ENCODE data around the gene DHRSX. TPM values are rescaled to one million over a fixed set of nuclear protein-coding genes. Genes with fewer than 3 reads are reported as not detected.

The DHRSX gene
- total and polyA plus RNA-seq, 10 of the 15 experiments (the other 5 are each of a cell fraction or from before 2014, with no cell fraction given) = 1.7 to 39.5 (median 16.5) TPM

DNA sequence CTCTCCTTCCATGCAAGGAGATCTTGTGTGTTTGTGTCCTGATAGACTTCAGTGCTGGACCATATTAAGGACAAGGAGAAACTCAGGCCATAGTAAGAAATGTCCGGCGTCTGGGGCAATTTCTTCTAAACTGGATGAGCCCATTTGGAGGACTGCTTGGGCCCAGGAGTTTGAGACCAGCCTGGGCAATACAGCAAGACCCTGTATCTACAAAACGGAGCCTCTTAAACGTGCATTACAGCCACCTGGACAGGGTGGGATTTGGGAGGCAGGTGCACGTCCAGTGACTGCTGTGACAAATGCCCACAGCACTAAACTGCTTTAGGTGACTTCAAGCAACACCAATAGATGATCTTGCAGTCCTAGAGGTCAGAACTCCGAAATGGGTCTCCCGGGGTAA, 311.9 kb downstream of the DHRSX start (continued):
- TF ChIP-seq NRF1 (conservative IDR thresholded peaks at IDR 0.05; ENCODE audit: low read depth, low read length) (no peak), SUZ12 (IDR thresholded peaks at IDR 0.05; ENCODE audit: unreplicated experiment) (no peak), EED (IDR thresholded peaks at IDR 0.05; ENCODE audit: low read depth) (no peak), ZNF622 (IDR thresholded peaks at IDR 0.05) (no peak), LARP7 (IDR thresholded peaks at IDR 0.05) (no peak), SPI1 (IDR thresholded peaks at IDR 0.05; ENCODE audit: borderline replicate concordance, insufficient read depth, low read depth, low read length) (no peak), YY1 (IDR thresholded peaks at IDR 0.05; ENCODE audit: low read depth, low read length) (no peak)
- TF ChIP-seq, protein P1, sequence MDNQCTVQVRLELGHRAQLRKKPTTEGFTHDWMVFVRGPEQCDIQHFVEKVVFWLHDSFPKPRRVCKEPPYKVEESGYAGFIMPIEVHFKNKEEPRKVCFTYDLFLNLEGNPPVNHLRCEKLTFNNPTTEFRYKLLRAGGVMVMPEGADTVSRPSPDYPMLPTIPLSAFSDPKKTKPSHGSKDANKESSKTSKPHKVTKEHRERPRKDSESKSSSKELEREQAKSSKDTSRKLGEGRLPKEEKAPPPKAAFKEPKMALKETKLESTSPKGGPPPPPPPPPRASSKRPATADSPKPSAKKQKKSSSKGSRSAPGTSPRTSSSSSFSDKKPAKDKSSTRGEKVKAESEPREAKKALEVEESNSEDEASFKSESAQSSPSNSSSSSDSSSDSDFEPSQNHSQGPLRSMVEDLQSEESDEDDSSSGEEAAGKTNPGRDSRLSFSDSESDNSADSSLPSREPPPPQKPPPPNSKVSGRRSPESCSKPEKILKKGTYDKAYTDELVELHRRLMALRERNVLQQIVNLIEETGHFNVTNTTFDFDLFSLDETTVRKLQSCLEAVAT (IDR thresholded peaks at IDR 0.05) = no peak

DNA sequence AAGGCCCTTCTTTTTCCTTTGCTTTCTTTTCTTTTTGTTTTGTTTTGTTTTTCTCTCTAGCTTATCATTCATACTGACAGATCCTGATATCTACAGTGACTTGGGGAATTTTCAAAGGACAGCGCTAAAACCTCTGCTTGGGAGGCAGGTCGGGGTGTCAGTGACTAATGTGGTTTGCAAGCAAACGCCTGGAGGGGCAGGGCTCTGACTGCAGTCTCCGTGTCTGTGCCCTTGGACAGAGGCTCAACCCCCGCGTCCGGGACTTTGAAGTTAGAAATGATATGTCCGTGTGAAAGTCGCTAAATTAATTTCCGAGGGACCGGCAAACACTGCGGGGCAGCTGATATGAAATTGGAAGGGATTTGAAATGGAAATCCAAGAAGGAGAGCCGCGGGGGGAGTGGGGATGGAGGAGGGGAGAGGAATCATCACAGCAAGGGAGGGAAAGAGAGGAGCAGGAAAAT, 312.4 kb downstream of the DHRSX start:
- no peak overlapping the region for H2AFZ ChIP-seq (ENCODE audit: control insufficient read depth, low read depth, low read length)
- no peaks in the 10 kb centered on the region for H3K36me3 ChIP-seq (ENCODE audit: control insufficient read depth in 2 of 2, insufficient read depth in 2 of 2, low read length in 1 of 2)
- H3K4me3 ChIP-seq = no peak overlapping the region
- in situ Hi-C loops (cut with MboI) (no loop called here), intact Hi-C loops (cut with micrococcal nuclease; ENCODE audit: unreplicated experiment) (no loop called here)
- no peaks in the 10 kb centered on the region for H3K79me2 ChIP-seq (ENCODE audit: control insufficient read depth, insufficient read depth, low read length)
- no peak overlapping the region for H3K4me2 ChIP-seq (ENCODE audit: control insufficient read depth, insufficient read depth)
- FAIRE-seq = no peak
- no peak for TF ChIP-seq NFIC (IDR thresholded peaks at IDR 0.05; ENCODE audit: low read depth, low read length)
- TF ChIP-seq MXI1 (IDR thresholded peaks at IDR 0.05; ENCODE audit: low read depth, low read length) = no peak
- TF ChIP-seq, protein P2, sequence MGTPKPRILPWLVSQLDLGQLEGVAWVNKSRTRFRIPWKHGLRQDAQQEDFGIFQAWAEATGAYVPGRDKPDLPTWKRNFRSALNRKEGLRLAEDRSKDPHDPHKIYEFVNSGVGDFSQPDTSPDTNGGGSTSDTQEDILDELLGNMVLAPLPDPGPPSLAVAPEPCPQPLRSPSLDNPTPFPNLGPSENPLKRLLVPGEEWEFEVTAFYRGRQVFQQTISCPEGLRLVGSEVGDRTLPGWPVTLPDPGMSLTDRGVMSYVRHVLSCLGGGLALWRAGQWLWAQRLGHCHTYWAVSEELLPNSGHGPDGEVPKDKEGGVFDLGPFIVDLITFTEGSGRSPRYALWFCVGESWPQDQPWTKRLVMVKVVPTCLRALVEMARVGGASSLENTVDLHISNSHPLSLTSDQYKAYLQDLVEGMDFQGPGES (IDR thresholded peaks at IDR 0.05) = no peak
- TF ChIP-seq, protein P3, sequence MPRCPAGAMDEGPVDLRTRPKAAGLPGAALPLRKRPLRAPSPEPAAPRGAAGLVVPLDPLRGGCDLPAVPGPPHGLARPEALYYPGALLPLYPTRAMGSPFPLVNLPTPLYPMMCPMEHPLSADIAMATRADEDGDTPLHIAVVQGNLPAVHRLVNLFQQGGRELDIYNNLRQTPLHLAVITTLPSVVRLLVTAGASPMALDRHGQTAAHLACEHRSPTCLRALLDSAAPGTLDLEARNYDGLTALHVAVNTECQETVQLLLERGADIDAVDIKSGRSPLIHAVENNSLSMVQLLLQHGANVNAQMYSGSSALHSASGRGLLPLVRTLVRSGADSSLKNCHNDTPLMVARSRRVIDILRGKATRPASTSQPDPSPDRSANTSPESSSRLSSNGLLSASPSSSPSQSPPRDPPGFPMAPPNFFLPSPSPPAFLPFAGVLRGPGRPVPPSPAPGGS (IDR thresholded peaks at IDR 0.05; ENCODE audit: borderline replicate concordance, insufficient read depth, low read depth, low read length, poor library complexity, severe bottlenecking) = no peak
- TF ChIP-seq ETV6 (conservative IDR thresholded peaks at IDR 0.05 in 1 of 2, IDR thresholded peaks at IDR 0.05 in 1 of 2; ENCODE audit: borderline replicate concordance in 1 of 2, low read depth in 1 of 2) = no peak
- TF ChIP-seq RUNX3 (IDR thresholded peaks at IDR 0.05; ENCODE audit: low read length) = no peak
- DNase-seq (ENCODE audit: low read depth, low spot score) = no peak
- RAD21 ChIA-PET (ENCODE audit: unreplicated experiment) = no interaction called here
- peaks cover 7% of the 10 kb centered on the region; the same call in 2 of the 3 replicates for H3K9me3 ChIP-seq (replicated peaks; ENCODE audit: control insufficient read depth, insufficient read depth, low read length)
- no peaks in the 10 kb centered on the region for H3K27me3 ChIP-seq (replicated peaks in 1 of 2; ENCODE audit: control insufficient read depth in 2 of 2, insufficient read depth in 2 of 2, low read length in 1 of 2)
- H4K20me1 ChIP-seq (ENCODE audit: control insufficient read depth, insufficient read depth) = no peaks in the 10 kb centered on the region
- WGBS (ENCODE audit: insufficient coverage, insufficient replicate concordance, low lambda C conversion rate, missing lambda C conversion rate) = 81% methylated on average over 14 of the region's 14 CpGs
- CTCF ChIA-PET = no interaction called here
- no peak overlapping the region for H3K9ac ChIP-seq (ENCODE audit: control insufficient read depth, insufficient read depth, low read length)
- H3K4me1 ChIP-seq (ENCODE audit: control insufficient read depth, insufficient read depth, low read length) = no peaks in the 10 kb centered on the region
- no peak for ATAC-seq
- SMC1A ChIA-PET (ENCODE audit: uncharacterized antibody, unreplicated experiment) = no interaction called here
- POLR2A ChIA-PET = no interaction called here
- H3K27ac ChIP-seq (ENCODE audit: control insufficient read depth, insufficient read depth) = no peak overlapping the region
- no TSS peak for BruUV-seq (replicated peaks)
